Parathyroid adenoma (tissue), 2 donors: ENCODE measurements around the gene CYB561A3.

ENCODE experiments used
- H2AFZ ChIP-seq: fragments of 300-600 bp; sonication (generic); one replicate; pipeline ENCODE4 v1.7.0; 2017; ENCODE audit warnings: antibody characterized with exemption, mild to moderate bottlenecking
- H3K27ac ChIP-seq: fragments of 300-600 bp; sonication (generic); one replicate; pipeline ENCODE4 v1.7.0; 2017
- H3K27me3 ChIP-seq: fragments of 300-600 bp; sonication (generic); one replicate; pipeline ENCODE4 v1.7.0; 2017; ENCODE audit warnings: low read length; ENCODE audit not compliant: control insufficient read depth, insufficient read depth
- H3K36me3 ChIP-seq: fragments of 300-600 bp; sonication (generic); one replicate; pipeline ENCODE4 v1.7.0; 2017; ENCODE audit warnings: low read length; ENCODE audit not compliant: control insufficient read depth, insufficient read depth
- H3K4me1 ChIP-seq: fragments of 300-600 bp; sonication (generic); one replicate; pipeline ENCODE4 v1.7.0; 2017; ENCODE audit warnings: control low read depth
- H3K4me2 ChIP-seq: fragments of 300-600 bp; sonication (generic); one replicate; pipeline ENCODE4 v1.7.0; 2017; ENCODE audit warnings: low read length
- H3K4me3 ChIP-seq: fragments of 300-600 bp; sonication (generic); one replicate; pipeline ENCODE4 v1.7.0; 2017; ENCODE audit warnings: low read depth, low read length
- H3K79me2 ChIP-seq: fragments of 300-600 bp; sonication (generic); one replicate; pipeline ENCODE4 v1.7.0; 2017; ENCODE audit warnings: control low read depth
- H3K9ac ChIP-seq: fragments of 300-600 bp; sonication (generic); one replicate; pipeline ENCODE4 v1.7.0; 2017; ENCODE audit warnings: mild to moderate bottlenecking
- H3K9me3 ChIP-seq: fragments of 300-600 bp; sonication (generic); one replicate; pipeline ENCODE4 v1.7.0; 2017; ENCODE audit warnings: low read length; ENCODE audit not compliant: control insufficient read depth
- CTCF ChIP-seq: fragments of 300-600 bp; sonication (generic); IDR thresholded peaks from one replicate; pipeline ENCODE4 v1.7.0; 2017; ENCODE audit warnings: antibody characterized with exemption, mild to moderate bottlenecking
- donor health status: primary hyperparathyroidism.

The CYB561A3 gene

GRCh38 chr11:61404103-61404502 is 42.4 kb upstream of the CYB561A3 start:
- no peaks in the 10 kb centered on the region for H3K36me3 ChIP-seq
- H3K4me1 ChIP-seq = no peaks in the 10 kb centered on the region

DNA sequence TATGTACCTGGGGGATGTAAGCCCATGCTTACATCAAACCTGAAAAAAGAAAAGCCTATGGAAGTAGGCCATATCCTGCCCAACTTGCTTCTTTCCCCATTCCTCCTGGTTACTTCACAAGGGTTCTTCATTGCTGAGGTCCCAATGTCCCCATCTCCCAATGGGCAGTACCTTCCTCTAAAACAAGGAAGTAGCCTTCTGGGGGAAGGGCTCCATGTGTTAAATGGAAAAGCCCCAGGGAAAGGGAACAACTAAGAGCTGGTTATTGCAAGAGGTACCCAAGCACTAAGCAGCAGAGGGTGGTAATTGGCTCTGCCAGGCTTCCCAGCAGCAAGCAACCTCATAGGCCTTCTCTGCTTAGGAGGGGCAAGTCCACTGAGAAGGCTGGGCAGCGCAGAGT is 42.0 kb upstream of the CYB561A3 start:
- Histone ChIP-seq H3K4me3 (no peak overlapping the region), H3K9me3 (no peaks in the 10 kb centered on the region), H3K79me2 (no peaks in the 10 kb centered on the region), H3K27me3 (no peaks in the 10 kb centered on the region), H3K4me1 (no peaks in the 10 kb centered on the region), H3K4me2 (no peak overlapping the region), H3K9ac (no peak overlapping the region), H2AFZ (no peak overlapping the region), H3K36me3 (no peaks in the 10 kb centered on the region), H3K27ac (no peak overlapping the region)
- TF ChIP-seq CTCF = no peak

More at GRCh38 chr11:61404103-61404502, 42.4 kb upstream of the CYB561A3 start:
- Histone ChIP-seq H3K27me3 (no peaks in the 10 kb centered on the region), H3K9ac (no peak overlapping the region), H3K27ac (no peak overlapping the region), H3K9me3 (no peaks in the 10 kb centered on the region), H3K79me2 (no peaks in the 10 kb centered on the region), H3K4me2 (no peak overlapping the region), H2AFZ (no peak overlapping the region), H3K4me3 (no peak overlapping the region)
- TF ChIP-seq CTCF = no peak

- H3K4me1 ChIP-seq = no peaks in the 10 kb centered on the region
- no peak overlapping the region for H3K4me2 ChIP-seq
- H3K27ac ChIP-seq = no peak overlapping the region
- H3K9me3 ChIP-seq = no peaks in the 10 kb centered on the region
- H3K79me2 ChIP-seq = no peaks in the 10 kb centered on the region
- H3K9ac ChIP-seq = no peak overlapping the region
- no peaks in the 10 kb centered on the region for H3K36me3 ChIP-seq
- H2AFZ ChIP-seq = no peak overlapping the region
- no peak for TF ChIP-seq CTCF
- H3K27me3 ChIP-seq = no peaks in the 10 kb centered on the region
- no peak overlapping the region for H3K4me3 ChIP-seq
Observed at GRCh38 chr11:61401573-61401972, 39.9 kb upstream of the CYB561A3 start.

DNA sequence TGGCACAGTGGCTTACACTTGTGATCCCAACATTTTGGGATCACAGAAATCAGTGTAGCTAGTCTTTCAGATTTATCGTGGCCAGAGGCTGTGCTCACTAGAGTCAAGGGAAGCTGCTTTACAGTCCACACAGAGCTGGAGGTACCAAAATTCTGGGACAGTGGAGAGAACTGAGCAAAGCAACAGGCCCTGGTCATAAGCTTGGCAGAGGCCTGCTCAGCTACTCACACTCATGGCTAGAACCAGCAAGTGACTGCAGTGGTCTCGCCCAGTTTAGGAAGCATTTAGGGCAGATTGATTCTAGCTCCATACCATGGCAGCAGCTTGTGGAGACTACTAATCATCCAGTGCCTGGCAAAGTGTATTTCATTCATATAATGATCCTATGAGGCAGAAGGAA is 39.5 kb upstream of the CYB561A3 start:
- no peak overlapping the region for H3K9ac ChIP-seq
- H3K4me1 ChIP-seq = no peaks in the 10 kb centered on the region
- H3K36me3 ChIP-seq = no peaks in the 10 kb centered on the region
- no peak overlapping the region for H3K4me2 ChIP-seq
- H3K27me3 ChIP-seq = no peaks in the 10 kb centered on the region
- no peaks in the 10 kb centered on the region for H3K79me2 ChIP-seq
- H3K9me3 ChIP-seq = no peaks in the 10 kb centered on the region
- no peak overlapping the region for H3K4me3 ChIP-seq
- no peak for TF ChIP-seq CTCF
- H2AFZ ChIP-seq = no peak overlapping the region
- no peak overlapping the region for H3K27ac ChIP-seq

DNA sequence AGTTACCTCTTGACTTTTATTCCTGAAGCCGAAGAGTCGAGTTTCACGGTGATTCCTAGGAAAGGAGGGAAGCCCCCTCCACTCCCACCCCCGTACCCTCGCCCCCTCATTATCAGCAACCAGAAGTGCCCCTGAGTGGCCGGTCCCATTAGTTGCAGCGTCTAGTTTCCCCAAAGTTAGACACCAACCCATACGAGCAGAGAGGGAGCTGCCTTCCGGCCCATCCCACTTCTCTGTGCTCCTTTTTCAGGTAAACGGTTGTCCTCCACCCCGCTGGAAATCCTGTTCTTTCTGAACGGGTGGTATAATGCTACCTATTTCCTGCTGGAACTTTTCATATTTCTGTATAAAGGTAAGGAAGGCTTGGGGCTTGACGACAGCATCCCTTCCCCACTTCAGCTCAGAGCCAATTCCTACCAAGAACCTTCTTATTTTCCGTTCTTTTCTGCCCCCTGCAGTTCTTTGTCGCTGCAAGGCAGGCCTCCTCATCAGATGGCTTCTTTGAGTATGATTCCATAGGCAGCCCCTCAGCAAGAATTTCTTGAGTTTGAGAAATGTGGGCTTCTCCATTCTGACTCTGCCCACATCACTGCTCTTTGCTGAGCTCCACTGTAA is 31.4 kb upstream of the CYB561A3 start:
- H3K4me2 ChIP-seq = peak overlapping the region; percentile 64
- TF ChIP-seq CTCF = no peak
- H3K27ac ChIP-seq = peak overlapping the region; percentile 84
- peak overlapping the region; percentile 88 for H2AFZ ChIP-seq
- H3K36me3 ChIP-seq = no peaks in the 10 kb centered on the region
- no peaks in the 10 kb centered on the region for H3K79me2 ChIP-seq
- H3K4me1 ChIP-seq = peaks cover 3% of the 10 kb centered on the region
- H3K27me3 ChIP-seq = no peaks in the 10 kb centered on the region
- no peaks in the 10 kb centered on the region for H3K9me3 ChIP-seq
- peak overlapping the region; percentile 19 for H3K9ac ChIP-seq
- peak overlapping the region; percentile 69 for H3K4me3 ChIP-seq
